Liver (tissue), 9 donors: Measurements from ENCODE around the gene LLGL1. TPM values are rescaled to one million over a fixed set of nuclear protein-coding genes. Genes with fewer than 3 reads are reported as not detected.

Experiments used
- DNase-seq: peaks from one replicate; pipeline ENCODE4 v3.0.0-alpha.2; 2017; ENCODE audit warnings: low spot score
- H3K27ac ChIP-seq, 2 donors: one replicate each; pipeline ENCODE4 v1.7.0; 2013; ENCODE audit warnings: inconsistent platforms in 2 of 2, low read length in 2 of 2, control low read depth in 1 of 2, low read depth in 1 of 2, mild to moderate bottlenecking in 1 of 2
- H3K27me3 ChIP-seq, 4 donors: one replicate each; pipeline versions ENCODE4 v1.6.1 to v1.7.0; 2013; ENCODE audit warnings: low read length in 3 of 4, inconsistent platforms in 1 of 4, mild to moderate bottlenecking in 1 of 4, moderate library complexity in 1 of 4; ENCODE audit not compliant: control insufficient read depth in 4 of 4, insufficient read depth in 4 of 4
- H3K36me3 ChIP-seq, 4 donors: one replicate each; pipeline versions ENCODE4 v1.6.1 to v1.7.0; 2013; ENCODE audit warnings: low read length in 3 of 4, mild to moderate bottlenecking in 3 of 4, low read depth in 1 of 4, moderate library complexity in 1 of 4; ENCODE audit not compliant: control insufficient read depth in 4 of 4, insufficient read depth in 3 of 4
- H3K4me1 ChIP-seq, 4 donors: one replicate each; pipeline versions ENCODE4 v1.6.1 to v1.7.0; 2013; ENCODE audit warnings: low read length in 3 of 4, mild to moderate bottlenecking in 3 of 4, moderate library complexity in 1 of 4; ENCODE audit not compliant: control insufficient read depth in 4 of 4, insufficient read depth in 4 of 4
- H3K4me3 ChIP-seq, 3 donors: one replicate each; pipeline versions ENCODE4 v1.6.1 to v1.7.0; 2013; ENCODE audit warnings: low read length in 3 of 3, control low read depth in 1 of 3, low read depth in 1 of 3, mild to moderate bottlenecking in 1 of 3
- H3K9ac ChIP-seq, 2 donors: one replicate each; pipeline ENCODE4 v1.7.0; 2013; ENCODE audit warnings: low read length in 2 of 2, mild to moderate bottlenecking in 2 of 2, moderate library complexity in 2 of 2, control low read depth in 1 of 2, low read depth in 1 of 2
- H3K9me3 ChIP-seq, 4 donors: one replicate each; pipeline versions ENCODE4 v1.6.1 to v1.7.0; 2013; ENCODE audit warnings: low read length in 3 of 4; ENCODE audit not compliant: control insufficient read depth in 4 of 4
- CTCF ChIP-seq: fragments of 150-350 bp; IDR thresholded peaks from 2 replicates; pipeline ENCODE4 v1.5.1; 2017; ENCODE audit warnings: improper control_type of control experiment, low read depth, low read length; ENCODE audit not compliant: missing input control
- FOXA1 ChIP-seq: IDR thresholded peaks from 2 replicates; pipeline ENCODE4 v1.6.1; 2016; ENCODE audit warnings: antibody characterized with exemption
- GABPA ChIP-seq, 2 donors: IDR thresholded peaks in 1 of 2; conservative IDR thresholded peaks in 1 of 2; 2 replicates each; pipeline ENCODE4 v1.6.1; 2016; ENCODE audit warnings: antibody characterized with exemption in 2 of 2, mild to moderate bottlenecking in 1 of 2, moderate library complexity in 1 of 2
- HNF4A ChIP-seq, 2 donors: conservative IDR thresholded peaks; 2 replicates each; pipeline ENCODE4 v1.6.1; 2016; ENCODE audit warnings: antibody characterized with exemption in 2 of 2, mild to moderate bottlenecking in 2 of 2
- JUND ChIP-seq, 2 donors: IDR thresholded peaks; 2 replicates each; pipeline ENCODE4 v1.6.1; 2016; ENCODE audit warnings: antibody characterized with exemption in 2 of 2
- YY1 ChIP-seq: IDR thresholded peaks from 2 replicates; pipeline ENCODE4 v1.6.1; 2016; ENCODE audit warnings: antibody characterized with exemption, mild to moderate bottlenecking
- WGBS: extraction: QIAGEN DNeasy Blood & Tissue Kit; methylation state at CpG from one replicate; pipeline ENCODE4 v1.1.7; 2013; 5-methylcytosine and 5-hydroxymethylcytosine counted together
- polyA plus RNA-seq, 2 donors: library from polyadenylated mRNA; stranded (reverse) in 1 of 2; unstranded in 1 of 2; fragments of 200-250 nt in 1 of 2; fragments of >200 nt in 1 of 2; fragmentation: Nextera tagmentation in 1 of 2; extraction: Ambion mirVana in 1 of 2; gene quantifications; one replicate each; pipeline versions ENCODE4 v1.2.1 to v1.2.3, GENCODE V29; 2013 to 2015
- total RNA-seq, 2 donors: library from RNA; depleted of rRNA; stranded (reverse); fragments of >200 nt; gene quantifications; one replicate each; pipeline ENCODE4 v1.2.3, GENCODE V29; 2014
- TF ChIP-seq, protein P1 (sequence below): IDR thresholded peaks from 2 replicates; pipeline ENCODE4 v1.6.1; 2016; ENCODE audit warnings: antibody characterized with exemption
- TF ChIP-seq, protein P2 (sequence below): IDR thresholded peaks from 2 replicates; pipeline ENCODE4 v1.6.1; 2016; ENCODE audit warnings: antibody characterized with exemption
- TF ChIP-seq, protein P3 (sequence below): IDR thresholded peaks from 2 replicates; pipeline ENCODE4 v1.6.1; 2016; ENCODE audit warnings: antibody characterized with exemption, mild to moderate bottlenecking
- donor health status: healthy.
- donor health status: healthy.
- donor health status: healthy.
- donor health status: healthy.
- donor health status: healthy.

The LLGL1 gene
- total and polyA plus RNA-seq, 4 donors: 0.39 to 12.0 (median 2.8) TPM

- TF ChIP-seq CTCF (no peak), GABPA (IDR thresholded peaks at IDR 0.05 in 1 of 2, conservative IDR thresholded peaks at IDR 0.05 in 1 of 2) (no peak)
- TF ChIP-seq, protein P1, sequence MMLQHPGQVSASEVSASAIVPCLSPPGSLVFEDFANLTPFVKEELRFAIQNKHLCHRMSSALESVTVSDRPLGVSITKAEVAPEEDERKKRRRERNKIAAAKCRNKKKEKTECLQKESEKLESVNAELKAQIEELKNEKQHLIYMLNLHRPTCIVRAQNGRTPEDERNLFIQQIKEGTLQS: no peak
Measured at GRCh38 chr17:18285296-18285695, 59.9 kb downstream of the LLGL1 start (continued).

- Histone ChIP-seq H3K36me3 (peaks cover 7 to 59% (median 32%) of the 10 kb centered on the region in 4 donors), H3K27ac (no peak overlapping the region)
- DNase-seq: no peak
Measured at GRCh38 chr17:18291718-18292540, 66.5 kb downstream of the LLGL1 start.

More at GRCh38 chr17:18291718-18292540, 66.5 kb downstream of the LLGL1 start:
- H3K4me1 ChIP-seq: no peaks in the 10 kb centered on the region
- no peaks in the 10 kb centered on the region for H3K27me3 ChIP-seq
- H3K9me3 ChIP-seq: no peaks in the 10 kb centered on the region
- H3K4me3 ChIP-seq: no peak overlapping the region
- 97% methylated on average over 15 of the region's 15 CpGs for WGBS
- TF ChIP-seq FOXA1 (no peak), YY1 (no peak), GABPA (IDR thresholded peaks at IDR 0.05 in 1 of 2, conservative IDR thresholded peaks at IDR 0.05 in 1 of 2) (no peak), HNF4A (conservative IDR thresholded peaks at IDR 0.05) (no peak), JUND (IDR thresholded peaks at IDR 0.05) (no peak)
- TF ChIP-seq, protein P2, sequence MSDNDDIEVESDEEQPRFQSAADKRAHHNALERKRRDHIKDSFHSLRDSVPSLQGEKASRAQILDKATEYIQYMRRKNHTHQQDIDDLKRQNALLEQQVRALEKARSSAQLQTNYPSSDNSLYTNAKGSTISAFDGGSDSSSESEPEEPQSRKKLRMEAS: no peak
- TF ChIP-seq, protein P3, sequence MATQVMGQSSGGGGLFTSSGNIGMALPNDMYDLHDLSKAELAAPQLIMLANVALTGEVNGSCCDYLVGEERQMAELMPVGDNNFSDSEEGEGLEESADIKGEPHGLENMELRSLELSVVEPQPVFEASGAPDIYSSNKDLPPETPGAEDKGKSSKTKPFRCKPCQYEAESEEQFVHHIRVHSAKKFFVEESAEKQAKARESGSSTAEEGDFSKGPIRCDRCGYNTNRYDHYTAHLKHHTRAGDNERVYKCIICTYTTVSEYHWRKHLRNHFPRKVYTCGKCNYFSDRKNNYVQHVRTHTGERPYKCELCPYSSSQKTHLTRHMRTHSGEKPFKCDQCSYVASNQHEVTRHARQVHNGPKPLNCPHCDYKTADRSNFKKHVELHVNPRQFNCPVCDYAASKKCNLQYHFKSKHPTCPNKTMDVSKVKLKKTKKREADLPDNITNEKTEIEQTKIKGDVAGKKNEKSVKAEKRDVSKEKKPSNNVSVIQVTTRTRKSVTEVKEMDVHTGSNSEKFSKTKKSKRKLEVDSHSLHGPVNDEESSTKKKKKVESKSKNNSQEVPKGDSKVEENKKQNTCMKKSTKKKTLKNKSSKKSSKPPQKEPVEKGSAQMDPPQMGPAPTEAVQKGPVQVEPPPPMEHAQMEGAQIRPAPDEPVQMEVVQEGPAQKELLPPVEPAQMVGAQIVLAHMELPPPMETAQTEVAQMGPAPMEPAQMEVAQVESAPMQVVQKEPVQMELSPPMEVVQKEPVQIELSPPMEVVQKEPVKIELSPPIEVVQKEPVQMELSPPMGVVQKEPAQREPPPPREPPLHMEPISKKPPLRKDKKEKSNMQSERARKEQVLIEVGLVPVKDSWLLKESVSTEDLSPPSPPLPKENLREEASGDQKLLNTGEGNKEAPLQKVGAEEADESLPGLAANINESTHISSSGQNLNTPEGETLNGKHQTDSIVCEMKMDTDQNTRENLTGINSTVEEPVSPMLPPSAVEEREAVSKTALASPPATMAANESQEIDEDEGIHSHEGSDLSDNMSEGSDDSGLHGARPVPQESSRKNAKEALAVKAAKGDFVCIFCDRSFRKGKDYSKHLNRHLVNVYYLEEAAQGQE: no peak
- H3K9ac ChIP-seq: no peak overlapping the region

Other genes with a start within 250 kb of the LLGL1 start
- gene ATPAF2, start 186.5 kb upstream of the LLGL1 start, total RNA-seq: 10 to 100 TPM; 12.9 to 14.4 TPM
- 10 to 100 TPM; 19.1 to 20.1 TPM for gene ATPAF2, start 186.5 kb upstream of the LLGL1 start, polyA plus RNA-seq
- 1 to 10 TPM; 4.4 to 4.9 TPM for gene GID4, start 186.2 kb upstream of the LLGL1 start, total RNA-seq
- 1 to 10 TPM; 1.7 to 3.0 TPM for gene GID4, start 186.2 kb upstream of the LLGL1 start, polyA plus RNA-seq
- gene DRG2, start 137.7 kb upstream of the LLGL1 start, total RNA-seq: 10 to 100 TPM; 10.9 to 24.9 TPM
- gene DRG2, start 137.7 kb upstream of the LLGL1 start, polyA plus RNA-seq: 10 to 100 TPM; 17.0 to 20.2 TPM
- 1 to 10 TPM in 1 of 2 donors, under 1 TPM in 1; 0.84 to 2.9 TPM for gene MYO15A, start 116.9 kb upstream of the LLGL1 start, total RNA-seq
- gene MYO15A, start 116.9 kb upstream of the LLGL1 start, polyA plus RNA-seq: 1 to 10 TPM in 1 of 2 donors, under 1 TPM in 1; 0.15 to 1.1 TPM
- 10 to 100 TPM; 62.1 to 67.8 TPM for gene ALKBH5, start 41.8 kb upstream of the LLGL1 start, total RNA-seq
- 10 to 100 TPM; 30.5 to 30.6 TPM for gene ALKBH5, start 41.8 kb upstream of the LLGL1 start, polyA plus RNA-seq
- gene FLII, start 33.1 kb downstream of the LLGL1 start, total RNA-seq: 10 to 100 TPM; 73.4 to 90.9 TPM
- gene FLII, start 33.1 kb downstream of the LLGL1 start, polyA plus RNA-seq: 10 to 100 TPM; 49.3 to 79.3 TPM
- 10 to 100 TPM in 1 of 2 donors, 1 to 10 TPM in 1; 7.4 to 11.1 TPM for gene MIEF2, start 35.0 kb downstream of the LLGL1 start, total RNA-seq
- gene MIEF2, start 35.0 kb downstream of the LLGL1 start, polyA plus RNA-seq: 1 to 10 TPM; 4.1 to 5.8 TPM
- 10 to 100 TPM; 18.3 to 37.5 TPM for gene TOP3A, start 89.4 kb downstream of the LLGL1 start, total RNA-seq
- gene TOP3A, start 89.4 kb downstream of the LLGL1 start, polyA plus RNA-seq: 10 to 100 TPM in 1 of 2 donors, 1 to 10 TPM in 1; 6.6 to 10.2 TPM
- 1 to 10 TPM; 9.0 to 9.7 TPM for gene SMCR8, start 89.7 kb downstream of the LLGL1 start, total RNA-seq
- 1 to 10 TPM in 1 of 2 donors, under 1 TPM in 1; 0.76 to 3.2 TPM for gene SMCR8, start 89.7 kb downstream of the LLGL1 start, polyA plus RNA-seq
- 100 to 1,000 TPM in 1 of 2 donors, 10 to 100 TPM in 1; 39.6 to 307 TPM for gene SHMT1, start 137.9 kb downstream of the LLGL1 start, total RNA-seq
- gene SHMT1, start 137.9 kb downstream of the LLGL1 start, polyA plus RNA-seq: 100 to 1,000 TPM; 343 to 360 TPM
- 1 to 10 TPM in 1 of 2 donors, not detected in 1; 1.0 TPM for gene EVPLL, start 152.1 kb downstream of the LLGL1 start, total RNA-seq
- 1 to 10 TPM in 1 of 2 donors, under 1 TPM in 1; 0.44 to 1.0 TPM for gene EVPLL, start 152.1 kb downstream of the LLGL1 start, polyA plus RNA-seq